GM18861 (cell line): ENCODE data around the gene PTPRD.

Experiments
- ATAC-seq: cut with Tn5 transposase; IDR thresholded peaks from one replicate; pipeline ENCODE4 v1.9.1; 2021; ENCODE audit not compliant: unreplicated experiment

PTPRD gene

DNA sequence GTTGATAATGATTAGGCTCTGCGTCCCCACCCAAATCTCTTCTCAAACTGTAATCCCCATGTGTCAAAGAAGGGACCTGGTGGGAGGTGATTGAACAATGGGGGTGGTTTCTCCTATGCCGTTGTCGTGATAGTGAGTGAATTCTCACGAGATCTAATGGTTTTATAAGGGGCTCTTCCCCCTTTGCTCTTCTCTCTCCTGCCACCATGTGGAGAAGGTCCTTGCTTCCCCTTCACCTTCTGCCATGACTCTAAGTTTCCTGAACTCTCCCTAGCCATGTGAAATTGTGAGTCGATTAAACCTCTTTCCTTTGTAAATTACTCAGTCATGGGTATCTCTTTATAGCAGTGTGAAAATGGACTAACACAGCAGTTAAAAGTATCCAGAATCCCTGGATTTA, 2098.0 kb downstream of the PTPRD start:
- no peak for ATAC-seq

GRCh38 chr9:8508671-8509290, 2104.0 kb downstream of the PTPRD start:
- no peak for ATAC-seq

DNA sequence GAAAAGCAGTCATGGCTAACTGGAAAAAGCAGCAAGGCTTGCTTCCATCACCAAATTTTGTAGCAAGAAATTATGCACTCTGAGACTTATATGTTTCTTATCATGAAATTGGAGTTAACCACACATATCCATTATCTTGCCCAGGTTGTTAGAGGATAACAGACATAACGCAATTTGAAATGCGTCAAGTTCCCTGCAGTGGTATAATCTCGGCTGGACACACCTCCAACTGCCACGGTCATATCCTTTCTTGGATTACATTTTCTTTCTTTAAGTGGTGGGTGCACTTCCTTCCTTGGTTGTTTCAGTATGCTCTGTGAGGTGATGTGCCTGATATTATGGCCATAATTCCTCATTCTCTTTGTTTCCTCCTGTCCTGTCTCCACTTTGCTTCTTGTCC, 2118.2 kb downstream of the PTPRD start:
- ATAC-seq: no peak

- no peak for ATAC-seq
Measured at GRCh38 chr9:8492679-8493078, 2120.1 kb downstream of the PTPRD start.

DNA sequence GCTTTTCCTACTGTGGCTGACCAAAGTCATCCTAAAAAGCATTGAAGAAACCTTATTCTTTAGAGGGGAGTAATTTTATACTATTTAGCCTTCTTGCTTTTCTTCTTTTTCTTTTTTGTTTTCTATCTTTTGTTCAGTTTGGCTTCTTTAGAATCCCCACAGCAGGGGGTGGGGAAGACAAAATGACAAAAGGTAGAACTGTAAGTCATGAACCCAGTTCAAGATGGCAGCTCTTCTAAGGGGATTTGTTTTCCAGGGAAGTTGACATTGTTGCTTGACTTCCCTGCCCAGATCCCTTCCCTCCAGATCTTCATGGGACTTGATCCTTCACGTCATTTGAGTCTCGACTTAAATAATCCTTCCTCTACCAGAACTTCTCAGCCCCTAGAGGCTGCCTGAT, 2120.8 kb downstream of the PTPRD start:
- ATAC-seq: no peak

DNA sequence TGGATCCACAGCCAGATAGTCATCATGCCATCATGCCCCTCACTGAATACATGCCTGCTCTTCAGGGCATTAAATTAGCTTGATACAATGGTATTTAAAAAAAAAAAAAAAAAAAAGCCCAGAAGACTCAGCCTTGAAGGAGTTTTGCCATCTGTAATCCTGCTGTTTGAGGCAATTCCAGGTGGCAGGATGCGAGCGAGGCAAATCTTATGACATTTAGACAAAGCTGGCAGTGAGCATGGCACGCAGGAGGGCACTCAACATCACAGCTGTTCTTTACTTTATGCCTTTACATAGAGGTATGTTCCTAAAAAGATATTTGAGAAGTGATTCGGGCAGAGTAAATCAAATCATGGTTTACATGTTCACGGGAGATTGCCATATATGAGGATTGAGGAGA, 2121.2 kb downstream of the PTPRD start:
- no peak for ATAC-seq

DNA sequence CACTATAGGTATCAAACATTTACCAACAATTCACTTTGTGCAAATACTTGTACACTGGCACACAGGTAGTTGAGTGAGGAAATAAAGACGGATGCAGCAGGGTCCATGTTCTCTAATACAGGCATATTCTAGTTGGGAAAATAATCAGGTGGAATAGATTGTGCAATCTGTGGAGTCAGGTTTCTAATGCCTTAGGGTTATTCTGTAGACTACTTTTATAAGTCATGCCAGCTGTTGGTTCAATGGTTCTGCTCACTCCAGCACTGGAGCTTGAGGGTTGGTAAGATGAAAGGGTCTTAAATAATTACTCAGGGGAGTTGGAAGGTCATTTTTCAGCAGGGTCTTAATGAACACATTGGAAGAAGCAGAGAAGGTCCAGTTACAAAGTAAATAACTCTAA, 2123.0 kb downstream of the PTPRD start:
- no peak for ATAC-seq

GRCh38 chr9:8486095-8486494, 2126.7 kb downstream of the PTPRD start:
- no peak for ATAC-seq

- peak; percentile 55 for ATAC-seq
Measured at GRCh38 chr9:8484597-8485191, 2128.1 kb downstream of the PTPRD start.

GRCh38 chr9:8477450-8477849, 2135.4 kb downstream of the PTPRD start:
- ATAC-seq: no peak

DNA sequence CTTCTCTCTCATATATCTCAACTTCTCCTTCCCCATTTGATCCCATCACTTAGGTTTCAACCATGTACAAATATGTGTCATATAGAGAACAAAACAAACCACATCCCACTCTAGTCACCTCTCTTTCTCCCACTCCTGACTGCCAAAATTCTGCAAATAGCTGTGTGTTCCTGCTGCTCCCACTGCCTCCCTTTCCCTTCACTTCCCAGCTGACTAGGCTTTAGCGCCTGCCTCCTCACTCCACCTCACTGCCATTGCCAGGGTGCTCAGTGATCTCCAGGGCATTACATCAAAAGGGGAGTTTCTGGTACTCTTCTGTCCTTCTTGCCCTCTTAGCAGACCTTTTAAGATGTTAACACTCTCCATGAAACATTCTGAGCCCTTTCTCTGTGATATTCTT, 2137.9 kb downstream of the PTPRD start:
- no peak for ATAC-seq

DNA sequence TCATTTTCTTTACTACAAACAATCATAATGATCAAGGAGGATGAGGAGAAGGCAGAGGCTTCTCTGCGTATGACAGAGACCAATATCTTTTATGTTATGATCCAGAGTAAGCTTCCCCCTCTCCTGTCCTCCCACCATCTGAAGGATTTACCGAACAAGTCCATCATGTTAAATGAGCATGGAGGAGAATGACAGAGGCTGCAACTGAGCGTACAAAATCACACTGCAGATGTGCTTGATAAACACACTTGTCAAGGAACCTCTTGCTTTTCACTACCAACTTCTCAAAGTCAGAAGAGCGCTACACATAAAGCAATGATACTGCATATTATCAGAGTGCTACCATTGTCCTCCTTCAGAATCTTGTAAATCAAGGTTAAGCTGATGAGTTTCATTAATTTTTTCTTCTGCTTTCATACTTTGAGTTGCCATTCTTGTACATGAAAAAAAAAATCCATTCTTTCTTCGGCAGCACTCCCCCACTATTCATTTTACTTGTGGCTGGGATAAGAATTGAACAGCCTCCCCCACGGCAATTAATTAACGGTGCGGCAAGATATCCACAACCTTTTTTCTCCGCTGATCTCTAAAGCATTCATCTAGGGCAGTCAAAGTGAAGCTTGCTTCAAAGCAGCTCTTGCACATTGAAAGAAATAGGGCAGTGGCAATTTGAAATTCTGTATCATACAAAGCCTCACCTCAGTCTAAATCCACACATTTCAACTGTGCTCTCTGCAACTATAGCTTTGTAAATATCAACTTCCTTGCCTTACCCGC, 2139.4 kb downstream of the PTPRD start:
- ATAC-seq: no peak

- no peak for ATAC-seq
Measured at GRCh38 chr9:8468045-8468637, 2144.7 kb downstream of the PTPRD start.

GRCh38 chr9:8457816-8458215, 2155.0 kb downstream of the PTPRD start:
- no peak for ATAC-seq

GRCh38 chr9:8457055-8457454, 2155.7 kb downstream of the PTPRD start:
- ATAC-seq: no peak

DNA sequence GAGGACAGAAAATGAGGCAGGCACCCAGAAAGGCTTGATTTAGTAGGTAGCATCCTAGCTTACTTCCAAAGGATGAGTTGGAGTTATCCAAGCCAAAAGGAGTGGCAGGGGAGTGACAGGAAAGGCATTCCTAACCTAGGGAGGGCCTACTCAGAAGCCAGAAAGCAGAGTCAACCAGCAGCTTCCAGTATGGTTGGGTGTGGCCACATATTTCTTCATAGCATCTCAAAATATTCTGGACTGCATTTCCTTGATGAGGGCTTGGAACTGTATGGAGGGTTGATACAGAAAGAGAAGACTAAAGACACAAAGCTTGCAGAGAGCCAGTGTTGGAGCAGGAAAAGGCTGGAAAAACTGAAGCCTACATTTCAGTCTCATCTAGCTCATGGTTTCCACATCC, 2156.5 kb downstream of the PTPRD start:
- no peak for ATAC-seq

DNA sequence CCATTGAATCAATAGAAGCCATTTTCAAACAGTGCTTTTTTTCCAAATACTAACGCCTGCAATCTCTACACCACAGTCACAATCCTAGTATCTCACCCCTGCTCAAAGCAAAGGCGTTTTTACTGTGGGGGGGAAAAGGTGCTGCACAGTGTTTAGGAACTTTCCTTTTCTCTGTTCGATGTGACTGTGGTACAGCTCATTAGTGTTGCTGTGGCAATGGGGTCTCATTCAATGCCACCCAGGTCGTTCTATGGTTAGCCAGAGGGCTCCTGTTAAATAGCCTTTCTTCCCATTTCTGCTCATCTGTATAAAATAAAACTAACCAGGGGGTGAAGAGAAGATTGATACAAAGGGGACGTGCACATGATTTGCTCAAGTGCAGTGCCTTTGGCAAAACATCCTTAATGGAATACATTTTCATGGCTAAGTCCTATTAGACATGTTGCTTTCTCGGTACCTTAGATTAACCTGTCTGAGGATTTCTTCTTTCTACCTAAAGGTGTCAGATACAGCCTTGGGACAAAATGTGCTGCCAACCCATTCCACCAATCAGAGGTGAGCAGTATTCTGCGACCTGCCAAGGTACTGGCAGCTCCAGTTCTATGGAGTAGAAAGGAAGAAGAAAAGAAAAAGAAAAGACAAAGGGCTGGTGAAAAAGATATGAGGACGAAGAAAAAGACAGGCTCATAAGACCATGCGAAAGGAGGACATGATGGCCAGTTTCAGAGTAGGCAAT, 2161.8 kb downstream of the PTPRD start:
- ATAC-seq: no peak

DNA sequence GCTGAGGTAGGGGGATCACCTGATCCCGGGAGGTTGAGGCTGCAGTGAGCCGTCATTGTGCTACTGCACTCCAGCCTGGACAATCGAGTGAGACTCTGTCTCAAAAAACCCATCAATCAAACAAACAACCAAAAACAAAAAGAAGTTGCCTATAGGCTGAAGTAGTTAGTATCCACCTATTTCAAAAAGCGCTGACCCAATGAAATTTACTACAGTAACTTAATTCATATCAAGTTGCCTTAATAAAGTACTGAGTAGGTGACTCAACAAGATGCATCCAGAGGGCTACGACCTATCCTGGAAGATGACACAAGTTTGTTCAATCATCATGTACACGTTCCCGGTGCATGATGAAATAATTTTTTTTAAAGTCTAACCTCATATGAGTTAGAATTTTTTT, 2164.6 kb downstream of the PTPRD start:
- no peak for ATAC-seq

GRCh38 chr9:8447601-8448000, 2165.2 kb downstream of the PTPRD start:
- ATAC-seq: no peak

GRCh38 chr9:8437876-8438275, 2174.9 kb downstream of the PTPRD start:
- no peak for ATAC-seq

DNA sequence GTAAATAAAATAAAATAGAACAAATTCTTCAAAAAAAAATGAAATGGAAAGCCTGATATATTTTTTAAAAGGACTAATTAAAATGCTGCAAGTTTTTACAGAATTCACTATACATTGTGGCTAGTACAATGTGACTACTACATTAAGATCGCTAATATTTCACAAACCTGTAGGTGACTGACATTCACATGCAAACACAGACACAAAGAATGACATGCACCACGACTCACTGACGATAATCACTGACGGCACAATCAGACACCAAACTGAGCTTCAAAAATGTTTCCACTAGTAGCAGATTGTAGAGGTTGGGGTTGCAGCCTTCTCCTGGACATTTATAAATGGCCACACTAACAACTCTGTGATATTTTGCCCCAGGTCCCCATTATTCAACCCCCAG, 2175.5 kb downstream of the PTPRD start:
- no peak for ATAC-seq
